Hepatocyte (in vitro differentiated cells): ENCODE results near the gene NCOA7.

Experiments
- EZH2phosphoT487 ChIP-seq: fragments of 200-600 bp; sonication (generic); IDR thresholded peaks from one replicate; pipeline ENCODE4 v1.6.1; 2018; ENCODE audit warnings: antibody characterized with exemption, mild to moderate bottlenecking, low read depth, moderate library complexity; ENCODE audit not compliant: unreplicated experiment, severe bottlenecking
- TF ChIP-seq, protein P1 (sequence below): fragments of 200-600 bp; sonication (generic); IDR thresholded peaks from 2 replicates; pipeline ENCODE4 v1.5.1; 2016; ENCODE audit warnings: antibody characterized with exemption, mild to moderate bottlenecking; ENCODE audit not compliant: poor library complexity

DNA sequence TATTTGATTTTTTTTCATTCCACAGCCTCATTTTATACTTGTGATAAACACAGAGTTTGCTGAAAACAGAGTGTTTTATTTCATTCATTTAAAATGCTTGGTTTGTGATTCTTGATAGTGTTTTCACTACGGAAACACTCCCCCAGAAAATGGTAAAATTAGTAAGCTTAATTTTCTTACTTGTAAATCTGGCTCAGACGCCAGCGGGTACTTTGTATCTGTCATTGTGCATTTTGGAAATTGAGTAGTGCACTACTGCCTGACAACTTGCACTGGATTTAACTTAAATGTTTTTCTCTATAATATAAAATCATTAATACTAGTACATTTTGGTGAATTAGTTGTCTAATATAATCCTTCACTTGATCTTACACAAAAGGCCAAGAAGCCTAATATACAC, 128.9 kb downstream of the NCOA7 start:
- TF ChIP-seq, protein P1, sequence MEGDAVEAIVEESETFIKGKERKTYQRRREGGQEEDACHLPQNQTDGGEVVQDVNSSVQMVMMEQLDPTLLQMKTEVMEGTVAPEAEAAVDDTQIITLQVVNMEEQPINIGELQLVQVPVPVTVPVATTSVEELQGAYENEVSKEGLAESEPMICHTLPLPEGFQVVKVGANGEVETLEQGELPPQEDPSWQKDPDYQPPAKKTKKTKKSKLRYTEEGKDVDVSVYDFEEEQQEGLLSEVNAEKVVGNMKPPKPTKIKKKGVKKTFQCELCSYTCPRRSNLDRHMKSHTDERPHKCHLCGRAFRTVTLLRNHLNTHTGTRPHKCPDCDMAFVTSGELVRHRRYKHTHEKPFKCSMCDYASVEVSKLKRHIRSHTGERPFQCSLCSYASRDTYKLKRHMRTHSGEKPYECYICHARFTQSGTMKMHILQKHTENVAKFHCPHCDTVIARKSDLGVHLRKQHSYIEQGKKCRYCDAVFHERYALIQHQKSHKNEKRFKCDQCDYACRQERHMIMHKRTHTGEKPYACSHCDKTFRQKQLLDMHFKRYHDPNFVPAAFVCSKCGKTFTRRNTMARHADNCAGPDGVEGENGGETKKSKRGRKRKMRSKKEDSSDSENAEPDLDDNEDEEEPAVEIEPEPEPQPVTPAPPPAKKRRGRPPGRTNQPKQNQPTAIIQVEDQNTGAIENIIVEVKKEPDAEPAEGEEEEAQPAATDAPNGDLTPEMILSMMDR: no peak
- TF ChIP-seq EZH2phosphoT487: no peak
